Measurements from ENCODE around the gene AZU1. TPM values are rescaled to one million over a fixed set of nuclear protein-coding genes. Genes with fewer than 3 reads are reported as not detected.

The AZU1 gene
- total and polyA plus RNA-seq, 2 of the 8 experiments (the other 6 are each of a cell fraction or from before 2014, with no cell fraction given) = 0.80 to 1.3 TPM

- TF ChIP-seq SP1 (IDR thresholded peaks at IDR 0.05; ENCODE audit: low read depth, low read length) (no peak), MAFK (IDR thresholded peaks at IDR 0.05; ENCODE audit: low read depth, low read length) (no peak), GTF2F1 (IDR thresholded peaks at IDR 0.05; ENCODE audit: borderline replicate concordance, low read depth, low read length) (no peak)
These were observed 21.8 kb upstream of the AZU1 start (continued) for GRCh38 chr19:805600-806550.
